H9 (cell line): Measurements from ENCODE around the gene METTL3. TPM values are rescaled to one million over a fixed set of nuclear protein-coding genes. Genes with fewer than 3 reads are reported as not detected.

Experiments
- DNase-seq: peaks from one replicate; pipeline ENCODE4 v3.0.0-alpha.2; 2017
- H2AFZ ChIP-seq: one replicate; pipeline ENCODE4 v1.6.1; 2013; ENCODE audit warnings: mild to moderate bottlenecking, low read length, control low read depth, moderate library complexity
- H2AK5ac ChIP-seq: 2 replicates; pipeline ENCODE4 v1.6.1; 2013; ENCODE audit warnings: low read length, control low read depth, mixed read lengths; ENCODE audit not compliant: insufficient read length
- H2BK120ac ChIP-seq: one replicate; pipeline ENCODE4 v1.6.1; 2013; ENCODE audit warnings: low read depth, mild to moderate bottlenecking, low read length, control low read depth, inconsistent platforms; ENCODE audit not compliant: poor library complexity, severe bottlenecking
- H2BK12ac ChIP-seq: 2 replicates; pipeline ENCODE4 v1.6.1; 2013; ENCODE audit warnings: low read length, control low read depth, mixed read lengths, low read depth; ENCODE audit not compliant: insufficient read length
- H2BK15ac ChIP-seq: 2 replicates; pipeline ENCODE4 v1.6.1; 2013; ENCODE audit warnings: low read depth, low read length, control low read depth
- H2BK20ac ChIP-seq: one replicate; pipeline ENCODE4 v1.6.1; 2013; ENCODE audit warnings: low read depth, mild to moderate bottlenecking, low read length, control low read depth, inconsistent platforms; ENCODE audit not compliant: poor library complexity, severe bottlenecking
- H2BK5ac ChIP-seq: 2 replicates; pipeline ENCODE4 v1.6.1; 2013; ENCODE audit warnings: low read length, control low read depth, mixed read lengths; ENCODE audit not compliant: insufficient read length
- H3K14ac ChIP-seq: 2 replicates; pipeline ENCODE4 v1.6.1; 2013; ENCODE audit warnings: low read length, control low read depth; ENCODE audit not compliant: insufficient read depth
- H3K18ac ChIP-seq: 2 replicates; pipeline ENCODE4 v1.6.1; 2013; ENCODE audit warnings: low read depth, mild to moderate bottlenecking, mixed read lengths, low read length, control low read depth; ENCODE audit not compliant: insufficient read length
- H3K23ac ChIP-seq: 2 replicates; pipeline ENCODE4 v1.6.1; 2013; ENCODE audit warnings: low read length, control low read depth, mixed read lengths, low read depth; ENCODE audit not compliant: insufficient read length
- H3K23me2 ChIP-seq: 2 replicates; pipeline ENCODE4 v1.6.1; 2013; ENCODE audit warnings: low read depth, mild to moderate bottlenecking, mixed read lengths, low read length, control low read depth; ENCODE audit not compliant: insufficient read length, poor library complexity, severe bottlenecking
- H3K27ac ChIP-seq: 2 replicates; pipeline ENCODE4 v1.5.1; 2013; ENCODE audit warnings: low read length, control low read depth, mixed read lengths, low read depth; ENCODE audit not compliant: insufficient read length
- H3K27me3 ChIP-seq: 2 replicates; pipeline ENCODE4 v1.6.1; 2013; ENCODE audit warnings: low read length, control low read depth, inconsistent platforms; ENCODE audit not compliant: insufficient read depth
- H3K4ac ChIP-seq: 2 replicates; pipeline ENCODE4 v1.6.1; 2013; ENCODE audit warnings: low read depth, mild to moderate bottlenecking, control low read depth, inconsistent platforms, low read length, moderate library complexity
- H3K4me1 ChIP-seq: 2 replicates; pipeline ENCODE4 v1.6.1; 2013; ENCODE audit warnings: low read length, control low read depth, inconsistent platforms; ENCODE audit not compliant: insufficient read depth
- H3K4me2 ChIP-seq: 2 replicates; pipeline ENCODE4 v1.6.1; 2013; ENCODE audit warnings: low read length, control low read depth, mixed read lengths; ENCODE audit not compliant: insufficient read length, insufficient read depth
- H3K56ac ChIP-seq: 2 replicates; pipeline ENCODE4 v1.6.1; 2013; ENCODE audit warnings: low read depth, mild to moderate bottlenecking, mixed read lengths, low read length, control low read depth; ENCODE audit not compliant: insufficient read length
- H3K79me1 ChIP-seq: 2 replicates; pipeline ENCODE4 v1.6.1; 2013; ENCODE audit warnings: low read depth, mild to moderate bottlenecking, moderate library complexity, low read length, control low read depth, inconsistent platforms; ENCODE audit not compliant: insufficient read depth, poor library complexity, severe bottlenecking
- H3K79me2 ChIP-seq: 2 replicates; pipeline ENCODE4 v1.6.1; 2013; ENCODE audit warnings: low read length, control low read depth, inconsistent platforms; ENCODE audit not compliant: insufficient read depth
- H3K9ac ChIP-seq: 2 replicates; pipeline ENCODE4 v1.6.1; 2013; ENCODE audit warnings: low read length, control low read depth, mixed read lengths; ENCODE audit not compliant: insufficient read length; ENCODE audit errors: extremely low read depth
- H3K9me3 ChIP-seq: one replicate; pipeline ENCODE4 v1.6.1; 2013; ENCODE audit warnings: low read depth, low read length, inconsistent platforms; ENCODE audit not compliant: control insufficient read depth
- H3T11ph ChIP-seq: one replicate; pipeline ENCODE4 v1.6.1; 2013; ENCODE audit warnings: mild to moderate bottlenecking, low read length, control low read depth, inconsistent platforms
- H4K20me1 ChIP-seq: one replicate; pipeline ENCODE4 v1.6.1; 2013; ENCODE audit not compliant: control insufficient read depth, insufficient read length, insufficient read depth
- H4K5ac ChIP-seq: 2 replicates; pipeline ENCODE4 v1.6.1; 2013; ENCODE audit warnings: low read depth, mild to moderate bottlenecking, mixed read lengths, low read length, control low read depth; ENCODE audit not compliant: insufficient read length
- H4K8ac ChIP-seq: replicated peaks from 2 replicates; pipeline ENCODE4 v1.6.1; 2013; ENCODE audit warnings: low read length, control low read depth, mixed read lengths, low read depth; ENCODE audit not compliant: insufficient read length
- H4K91ac ChIP-seq: 2 replicates; pipeline ENCODE4 v1.6.1; 2013; ENCODE audit warnings: low read depth, mild to moderate bottlenecking, moderate library complexity, mixed read lengths, low read length, control low read depth; ENCODE audit not compliant: insufficient read length
- H3K27ac Mint-ChIP-seq, 3 experiments: 2 replicates in 2 of 3; 3 replicates in 1 of 3; pipeline ENCODE4 v1.8.0; 2020 to 2021; ENCODE audit warnings: mixed read lengths in 3 of 3, mild to moderate bottlenecking in 1 of 3, moderate library complexity in 1 of 3
- H3K27me3 Mint-ChIP-seq: 2 replicates; pipeline ENCODE4 v1.8.0; 2021; ENCODE audit warnings: low read depth, mild to moderate bottlenecking, moderate library complexity, mixed read lengths
- H3K36me3 Mint-ChIP-seq, 3 experiments: 2 replicates in 2 of 3; 3 replicates in 1 of 3; pipeline ENCODE4 v1.8.0; 2020 to 2021; ENCODE audit warnings: low read depth in 3 of 3, mixed read lengths in 3 of 3; ENCODE audit not compliant: insufficient read depth in 1 of 3
- H3K4me1 Mint-ChIP-seq, 2 experiments: 2 replicates each; pipeline ENCODE4 v1.8.0; 2020; ENCODE audit warnings: mixed read lengths in 2 of 2
- H3K4me3 Mint-ChIP-seq, 2 experiments: 2 replicates in 1 of 2; 3 replicates in 1 of 2; pipeline ENCODE4 v1.8.0; 2020 to 2021; ENCODE audit warnings: mild to moderate bottlenecking in 2 of 2, mixed read lengths in 2 of 2, moderate library complexity in 1 of 2
- H3K9me3 Mint-ChIP-seq, 2 experiments: 2 replicates in 1 of 2; 3 replicates in 1 of 2; pipeline ENCODE4 v1.8.0; 2020; ENCODE audit warnings: mild to moderate bottlenecking in 2 of 2, mixed read lengths in 2 of 2, moderate library complexity in 1 of 2
- total RNA-seq: library from RNA; stranded (reverse); gene quantifications from 2 replicates; pipeline ENCODE4 v1.2.1, GENCODE V29; 2021
- TF ChIP-seq, protein P1 (sequence below): fragments of 200-600 bp; sonication (generic); conservative IDR thresholded peaks from 3 replicates; pipeline ENCODE4 v1.8.0; 2021; ENCODE audit warnings: antibody characterized with exemption, mild to moderate bottlenecking

Gene METTL3
- total RNA-seq, 1 experiment from 2014 or later: 84.1 TPM

DNA sequence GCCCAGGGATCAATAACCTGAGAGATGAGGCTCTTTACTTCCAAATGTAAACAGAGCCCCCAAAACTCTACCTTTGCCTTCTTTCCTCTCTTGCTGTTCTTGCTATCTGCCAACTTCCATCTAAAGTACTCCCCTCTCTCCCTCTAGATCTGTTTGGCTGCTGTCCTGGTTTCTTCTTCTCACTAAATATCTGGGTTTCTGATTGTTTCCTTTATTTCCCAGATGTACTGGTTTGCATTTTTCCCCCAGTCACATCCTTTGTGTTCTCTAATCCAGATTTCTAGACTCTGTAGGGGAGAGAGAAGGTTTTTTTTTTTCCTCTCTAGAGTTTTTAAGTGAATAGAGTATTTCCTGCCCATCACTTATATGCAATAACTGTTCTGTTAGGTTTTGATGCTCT is 22.2 kb upstream of the METTL3 start:
- H3K4me1 Mint-ChIP-seq: peaks cover 53 to 62% of the 10 kb centered on the region in 2 experiments

More for the DNA sequence above, 22.2 kb upstream of the METTL3 start:
- H3K27me3 Mint-ChIP-seq: no peaks in the 10 kb centered on the region
- Histone ChIP-seq H2AFZ (no peak overlapping the region), H2AK5ac (no peak overlapping the region), H3K4me1 (peaks cover 8% of the 10 kb centered on the region; the same call in 1 of the 2 replicates), H3K9ac (no peak overlapping the region), H3K27me3 (no peaks in the 10 kb centered on the region), H2BK120ac (no peak overlapping the region), H2BK12ac (no peak overlapping the region), H3K23me2 (peaks cover 16% of the 10 kb centered on the region), H3T11ph (no peak overlapping the region), H3K79me2 (peaks cover 32% of the 10 kb centered on the region; the same call in 1 of the 2 replicates), H4K20me1 (no peaks in the 10 kb centered on the region), H3K27ac (no peak overlapping the region), H3K9me3 (no peaks in the 10 kb centered on the region), H2BK15ac (no peak overlapping the region), H2BK20ac (no peak overlapping the region), H2BK5ac (no peak overlapping the region), H3K23ac (no peak overlapping the region), H4K5ac (no peak overlapping the region), H4K8ac (no peak overlapping the region), H3K79me1 (no peaks in the 10 kb centered on the region), H3K14ac (no peak overlapping the region), H3K4ac (no peak overlapping the region), H3K56ac (no peak overlapping the region), H4K91ac (no peak overlapping the region), H3K18ac (no peak overlapping the region), H3K4me2 (no peak overlapping the region)
- peaks cover 13 to 44% (median 20%) of the 10 kb centered on the region in 3 experiments; a peak in 6 of 7 replicates for H3K36me3 Mint-ChIP-seq
- TF ChIP-seq, protein P1, sequence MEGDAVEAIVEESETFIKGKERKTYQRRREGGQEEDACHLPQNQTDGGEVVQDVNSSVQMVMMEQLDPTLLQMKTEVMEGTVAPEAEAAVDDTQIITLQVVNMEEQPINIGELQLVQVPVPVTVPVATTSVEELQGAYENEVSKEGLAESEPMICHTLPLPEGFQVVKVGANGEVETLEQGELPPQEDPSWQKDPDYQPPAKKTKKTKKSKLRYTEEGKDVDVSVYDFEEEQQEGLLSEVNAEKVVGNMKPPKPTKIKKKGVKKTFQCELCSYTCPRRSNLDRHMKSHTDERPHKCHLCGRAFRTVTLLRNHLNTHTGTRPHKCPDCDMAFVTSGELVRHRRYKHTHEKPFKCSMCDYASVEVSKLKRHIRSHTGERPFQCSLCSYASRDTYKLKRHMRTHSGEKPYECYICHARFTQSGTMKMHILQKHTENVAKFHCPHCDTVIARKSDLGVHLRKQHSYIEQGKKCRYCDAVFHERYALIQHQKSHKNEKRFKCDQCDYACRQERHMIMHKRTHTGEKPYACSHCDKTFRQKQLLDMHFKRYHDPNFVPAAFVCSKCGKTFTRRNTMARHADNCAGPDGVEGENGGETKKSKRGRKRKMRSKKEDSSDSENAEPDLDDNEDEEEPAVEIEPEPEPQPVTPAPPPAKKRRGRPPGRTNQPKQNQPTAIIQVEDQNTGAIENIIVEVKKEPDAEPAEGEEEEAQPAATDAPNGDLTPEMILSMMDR: no peak
- DNase-seq: no peak
- H3K27ac Mint-ChIP-seq: peak overlapping the region; percentile 89 to 94 (median 94); a peak in 6 of 7 replicates
- H3K4me3 Mint-ChIP-seq: peak overlapping the region; percentile 47 to 61; a peak in 4 of 5 replicates
- no peaks in the 10 kb centered on the region for H3K9me3 Mint-ChIP-seq
